DND-41 (cell line): ENCODE measurements around the gene ANO2.

Experiments used
- ATAC-seq: fragments of 200-7000 bp; cut with Tn5 transposase; 3 replicates; pipeline ENCODE4 v1.9.1; 2021; ENCODE audit warnings: low read depth; ENCODE audit not compliant: insufficient read depth
- DNase-seq: peaks from one replicate; pipeline ENCODE4 v3.0.0-alpha.2; 2020
- H2AFZ ChIP-seq: 2 replicates; pipeline ENCODE4 v1.6.0; 2012; ENCODE audit warnings: low read depth, low read length
- H3K27ac ChIP-seq: 2 replicates; pipeline ENCODE4 v1.5.1; 2012; ENCODE audit warnings: low read length, inconsistent platforms
- H3K27me3 ChIP-seq: fragments of 200-600 bp; sonication (generic); 2 replicates; pipeline ENCODE4 v1.6.0; 2012; ENCODE audit warnings: low read length, mild to moderate bottlenecking, inconsistent platforms; ENCODE audit not compliant: insufficient read depth, poor library complexity
- H3K36me3 ChIP-seq: 2 replicates; pipeline ENCODE4 v1.5.1; 2012; ENCODE audit warnings: low read length, inconsistent platforms; ENCODE audit not compliant: insufficient read depth
- H3K4me1 ChIP-seq: 2 replicates; pipeline ENCODE4 v1.5.1; 2012; ENCODE audit warnings: mild to moderate bottlenecking, low read length; ENCODE audit not compliant: insufficient read depth
- H3K4me2 ChIP-seq: 2 replicates; pipeline ENCODE4 v1.6.0; 2012; ENCODE audit warnings: mild to moderate bottlenecking, moderate library complexity, low read length, inconsistent platforms; ENCODE audit not compliant: insufficient read depth
- H3K4me3 ChIP-seq, 2 experiments: fragments of 200-600 bp in 1 of 2; shearing (Covaris generic) in 1 of 2; 2 replicates each; pipeline ENCODE4 v1.5.1; 2012 to 2016; ENCODE audit warnings: inconsistent platforms in 2 of 2, low read length in 2 of 2, mild to moderate bottlenecking in 2 of 2, low read depth in 1 of 2, moderate library complexity in 1 of 2
- H3K79me2 ChIP-seq: 2 replicates; pipeline ENCODE4 v1.6.0; 2012; ENCODE audit warnings: low read length, inconsistent platforms; ENCODE audit not compliant: insufficient read depth
- H3K9ac ChIP-seq: 2 replicates; pipeline ENCODE4 v1.6.0; 2012; ENCODE audit warnings: low read depth, mild to moderate bottlenecking, inconsistent platforms, low read length, moderate library complexity
- H3K9me3 ChIP-seq: 2 replicates; pipeline ENCODE4 v1.5.1; 2012; ENCODE audit warnings: low read length, moderate library complexity, mild to moderate bottlenecking, inconsistent platforms; ENCODE audit not compliant: insufficient read depth, severe bottlenecking
- H4K20me1 ChIP-seq: 2 replicates; pipeline ENCODE4 v1.6.0; 2012; ENCODE audit warnings: low read length; ENCODE audit not compliant: insufficient read depth
- EZH2 ChIP-seq: IDR thresholded peaks from 3 replicates; pipeline ENCODE4 v1.6.1; 2012; ENCODE audit warnings: borderline replicate concordance, low read depth, mild to moderate bottlenecking, moderate library complexity, low read length, inconsistent platforms; ENCODE audit not compliant: severe bottlenecking
- TF ChIP-seq, protein P1 (sequence below): IDR thresholded peaks from 2 replicates; pipeline ENCODE4 v1.5.1; 2012; ENCODE audit warnings: borderline replicate concordance, low read length, moderate library complexity, mild to moderate bottlenecking; ENCODE audit not compliant: poor library complexity, severe bottlenecking; ENCODE audit errors: extremely low read depth

The ANO2 gene

DNA sequence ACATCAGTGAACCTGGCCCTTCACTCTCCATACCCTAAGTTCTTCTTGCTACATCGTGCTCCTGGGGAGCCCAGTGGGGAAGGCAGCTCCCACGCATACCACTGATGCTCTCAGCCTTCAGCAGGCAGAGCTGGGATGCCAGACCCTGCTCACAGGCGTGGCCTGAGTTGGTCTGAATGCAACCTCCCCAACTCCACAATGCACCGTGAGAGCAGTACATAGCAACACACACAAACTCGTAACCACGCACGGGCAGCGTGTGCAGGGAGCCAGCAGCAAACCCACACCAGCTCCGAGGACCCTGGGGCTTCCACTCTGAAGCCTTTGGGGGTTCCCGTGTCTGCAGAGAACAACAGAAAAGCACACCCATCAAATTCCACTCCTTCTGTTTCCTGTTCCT, 37.3 kb downstream of the ANO2 start:
- no peak overlapping the region for H3K4me3 ChIP-seq
- no peak for ATAC-seq
- H4K20me1 ChIP-seq: no peaks in the 10 kb centered on the region; the same call in 1 of the 2 replicates
- H3K4me1 ChIP-seq: no peaks in the 10 kb centered on the region
- no peak for TF ChIP-seq EZH2
- TF ChIP-seq, protein P1, sequence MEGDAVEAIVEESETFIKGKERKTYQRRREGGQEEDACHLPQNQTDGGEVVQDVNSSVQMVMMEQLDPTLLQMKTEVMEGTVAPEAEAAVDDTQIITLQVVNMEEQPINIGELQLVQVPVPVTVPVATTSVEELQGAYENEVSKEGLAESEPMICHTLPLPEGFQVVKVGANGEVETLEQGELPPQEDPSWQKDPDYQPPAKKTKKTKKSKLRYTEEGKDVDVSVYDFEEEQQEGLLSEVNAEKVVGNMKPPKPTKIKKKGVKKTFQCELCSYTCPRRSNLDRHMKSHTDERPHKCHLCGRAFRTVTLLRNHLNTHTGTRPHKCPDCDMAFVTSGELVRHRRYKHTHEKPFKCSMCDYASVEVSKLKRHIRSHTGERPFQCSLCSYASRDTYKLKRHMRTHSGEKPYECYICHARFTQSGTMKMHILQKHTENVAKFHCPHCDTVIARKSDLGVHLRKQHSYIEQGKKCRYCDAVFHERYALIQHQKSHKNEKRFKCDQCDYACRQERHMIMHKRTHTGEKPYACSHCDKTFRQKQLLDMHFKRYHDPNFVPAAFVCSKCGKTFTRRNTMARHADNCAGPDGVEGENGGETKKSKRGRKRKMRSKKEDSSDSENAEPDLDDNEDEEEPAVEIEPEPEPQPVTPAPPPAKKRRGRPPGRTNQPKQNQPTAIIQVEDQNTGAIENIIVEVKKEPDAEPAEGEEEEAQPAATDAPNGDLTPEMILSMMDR: no peak
- H2AFZ ChIP-seq: no peak overlapping the region
- no peak overlapping the region for H3K27ac ChIP-seq
- no peaks in the 10 kb centered on the region for H3K9me3 ChIP-seq
- H3K9ac ChIP-seq: no peak overlapping the region
- H3K36me3 ChIP-seq: no peaks in the 10 kb centered on the region
- peaks cover 25% of the 10 kb centered on the region for H3K27me3 ChIP-seq
- DNase-seq: no peak
- H3K4me2 ChIP-seq: no peak overlapping the region
- H3K79me2 ChIP-seq: no peaks in the 10 kb centered on the region

GRCh38 chr12:5905757-5906156, 39.3 kb downstream of the ANO2 start:
- H2AFZ ChIP-seq: no peak overlapping the region
- no peak for TF ChIP-seq EZH2
- TF ChIP-seq, protein P1: no peak
- no peak overlapping the region for H3K9ac ChIP-seq
- ATAC-seq: no peak
- no peak overlapping the region for H3K27ac ChIP-seq
- peaks cover 19% of the 10 kb centered on the region for H3K27me3 ChIP-seq
- no peaks in the 10 kb centered on the region; the same call in 1 of the 2 replicates for H4K20me1 ChIP-seq
- no peaks in the 10 kb centered on the region for H3K79me2 ChIP-seq
- no peaks in the 10 kb centered on the region for H3K9me3 ChIP-seq
- H3K4me3 ChIP-seq: no peak overlapping the region
- H3K4me2 ChIP-seq: no peak overlapping the region
- no peaks in the 10 kb centered on the region for H3K4me1 ChIP-seq
- no peak for DNase-seq
- no peaks in the 10 kb centered on the region for H3K36me3 ChIP-seq

DNA sequence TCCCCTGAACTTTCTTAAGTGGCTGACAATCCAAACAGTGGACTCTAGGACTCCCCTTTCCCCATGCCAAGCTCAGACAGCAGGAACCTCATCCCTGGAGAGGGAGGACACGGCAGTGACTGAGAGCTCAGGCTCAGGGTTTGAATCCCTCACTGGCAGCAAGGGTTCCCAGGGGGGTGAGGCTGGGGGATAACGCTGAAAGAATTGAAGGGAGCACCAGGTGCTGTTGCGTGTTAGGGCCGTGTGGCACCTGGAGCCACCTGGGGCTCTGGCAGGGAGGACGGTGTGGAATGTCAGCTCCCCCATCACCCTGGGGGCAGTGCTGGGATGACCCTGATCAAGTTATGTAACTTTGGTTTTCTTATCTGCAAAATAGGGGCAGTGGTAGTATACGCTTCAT, 40.1 kb downstream of the ANO2 start:
- no peak for DNase-seq
- H3K4me2 ChIP-seq: no peak overlapping the region
- no peak for TF ChIP-seq EZH2
- TF ChIP-seq, protein P1: no peak
- H4K20me1 ChIP-seq: no peaks in the 10 kb centered on the region
- no peaks in the 10 kb centered on the region for H3K79me2 ChIP-seq
- H3K27me3 ChIP-seq: peaks cover 21% of the 10 kb centered on the region
- no peaks in the 10 kb centered on the region for H3K36me3 ChIP-seq
- H3K27ac ChIP-seq: no peak overlapping the region
- no peak overlapping the region for H2AFZ ChIP-seq
- H3K4me3 ChIP-seq: no peak overlapping the region
- no peak overlapping the region for H3K9ac ChIP-seq
- ATAC-seq: no peak
- H3K9me3 ChIP-seq: no peaks in the 10 kb centered on the region
- H3K4me1 ChIP-seq: no peaks in the 10 kb centered on the region

GRCh38 chr12:5904441-5904840, 40.6 kb downstream of the ANO2 start:
- no peak overlapping the region for H2AFZ ChIP-seq
- no peak for DNase-seq

More at GRCh38 chr12:5904441-5904840, 40.6 kb downstream of the ANO2 start:
- H3K4me3 ChIP-seq: no peak overlapping the region
- H3K4me1 ChIP-seq: no peaks in the 10 kb centered on the region
- TF ChIP-seq, protein P1: no peak
- no peak for TF ChIP-seq EZH2
- H4K20me1 ChIP-seq: no peaks in the 10 kb centered on the region
- no peaks in the 10 kb centered on the region for H3K79me2 ChIP-seq
- H3K36me3 ChIP-seq: no peaks in the 10 kb centered on the region
- no peak overlapping the region for H3K9ac ChIP-seq
- ATAC-seq: no peak
- no peak overlapping the region for H3K4me2 ChIP-seq
- no peaks in the 10 kb centered on the region for H3K9me3 ChIP-seq
- peaks cover 16% of the 10 kb centered on the region for H3K27me3 ChIP-seq
- no peak overlapping the region for H3K27ac ChIP-seq
